ENCODE data around the gene BBS5.
"Not testable (repeated sequence)": the region's sequence is repeated elsewhere in the genome, so short reads cannot be mapped to it uniquely, and the experiment has no call there.

BBS5 gene

DNA sequence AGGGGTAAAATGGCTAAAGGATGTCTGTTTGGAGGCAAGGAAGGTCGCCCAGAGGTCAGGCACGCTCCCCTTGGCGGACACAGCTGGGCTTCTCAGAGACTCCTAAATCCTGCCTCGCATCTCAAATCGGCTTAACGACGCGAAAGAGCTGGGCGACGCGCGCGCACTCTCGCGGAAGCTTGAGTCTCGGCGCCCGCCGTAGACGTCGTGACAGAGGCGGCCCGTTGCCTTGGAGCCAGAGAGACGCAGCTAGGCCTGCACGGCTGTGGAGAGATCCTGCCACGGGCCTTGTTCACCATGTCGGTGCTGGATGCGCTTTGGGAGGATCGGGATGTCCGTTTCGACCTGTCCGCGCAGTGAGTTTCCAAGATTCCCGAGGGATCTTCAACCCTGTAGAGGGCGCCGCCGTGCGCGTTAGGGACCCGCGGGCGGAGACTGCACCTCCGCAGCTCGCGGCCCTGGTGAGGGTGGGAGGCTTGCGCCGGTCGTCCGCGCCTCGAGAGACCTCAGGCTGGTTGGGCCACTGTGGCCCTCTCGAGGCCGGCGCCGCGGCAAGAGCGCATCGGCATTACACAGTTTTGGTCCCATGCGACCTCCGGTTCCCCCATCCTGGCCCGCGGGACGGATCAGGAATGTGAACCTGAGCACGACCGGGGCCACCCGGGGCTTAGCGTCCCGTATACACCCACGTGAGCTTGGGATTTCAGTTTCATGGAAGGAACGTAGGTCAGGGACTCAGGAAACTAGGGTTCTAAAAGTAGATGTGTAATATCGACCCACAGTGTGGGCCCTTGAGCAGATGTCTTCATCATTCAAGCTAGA is at the start of gene BBS5:
TSS of gene BBS5 (plus strand) at position 238 of the 822 bp plus-strand sequence. CDS start at position 298, 60 bp downstream.
- peak; percentile 44 for DNase-seq (ENCODE audit: low read depth)

GRCh38 chr2:169431772-169432171 is 47.5 kb upstream of the BBS5 start:
- DNase-seq (ENCODE audit: low read depth), result not testable (repeated sequence)

DNA sequence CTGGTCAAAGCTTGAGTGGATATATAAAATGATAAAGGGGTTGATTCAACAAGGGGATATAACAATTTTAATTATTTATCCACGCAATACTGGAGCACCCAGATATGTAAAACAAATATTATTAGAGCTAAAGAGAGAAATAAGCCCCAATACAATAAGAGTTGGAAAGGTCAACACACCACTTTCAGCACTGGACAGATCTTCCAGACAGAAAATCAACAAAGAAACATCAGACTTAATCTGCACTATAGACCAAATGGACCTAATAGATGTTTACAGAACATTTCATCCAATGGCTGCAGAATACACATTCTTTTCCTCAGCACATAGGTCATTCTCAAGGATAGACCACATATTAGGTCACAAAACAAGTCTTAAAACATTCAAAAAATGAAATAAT is 45.1 kb upstream of the BBS5 start:
- DNase-seq (ENCODE audit: low read depth), result not testable (repeated sequence)

- DNase-seq (ENCODE audit: low read depth), result no peak
Observed at GRCh38 chr2:169438466-169439072, 40.7 kb upstream of the BBS5 start.

GRCh38 chr2:169439900-169440299 is 39.4 kb upstream of the BBS5 start:
- no peak for DNase-seq (ENCODE audit: low read depth)

GRCh38 chr2:169446452-169446851 is 32.8 kb upstream of the BBS5 start:
- no peak for DNase-seq (ENCODE audit: low read depth)

- DNase-seq (ENCODE audit: low read depth), result no peak
Observed at GRCh38 chr2:169448316-169448715, 31.0 kb upstream of the BBS5 start.

GRCh38 chr2:169448865-169449264 is 30.4 kb upstream of the BBS5 start:
- DNase-seq (ENCODE audit: low read depth), result no peak

DNA sequence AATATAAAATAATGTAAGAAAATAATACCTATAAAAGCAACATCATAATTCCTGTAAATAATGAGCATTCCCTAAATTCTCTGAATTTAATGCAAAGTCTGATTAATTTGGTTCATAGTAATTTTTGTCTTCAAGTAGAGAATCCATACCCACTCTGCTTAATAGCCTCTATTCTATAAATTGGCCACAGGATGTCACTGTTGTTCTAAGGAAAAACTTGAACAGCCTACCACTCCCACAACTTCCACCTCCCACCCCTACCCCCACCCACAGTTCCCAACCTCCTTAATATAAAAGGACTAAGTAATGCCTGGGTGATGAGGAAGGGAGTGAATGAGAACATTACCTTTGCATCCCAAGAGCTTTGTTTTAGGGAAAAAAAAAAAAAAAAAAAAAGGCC is 27.2 kb upstream of the BBS5 start:
- peak; percentile 14 for DNase-seq (ENCODE audit: low read depth)

GRCh38 chr2:169453044-169453443 is 26.2 kb upstream of the BBS5 start:
- not testable (repeated sequence) for DNase-seq (ENCODE audit: low read depth)

DNA sequence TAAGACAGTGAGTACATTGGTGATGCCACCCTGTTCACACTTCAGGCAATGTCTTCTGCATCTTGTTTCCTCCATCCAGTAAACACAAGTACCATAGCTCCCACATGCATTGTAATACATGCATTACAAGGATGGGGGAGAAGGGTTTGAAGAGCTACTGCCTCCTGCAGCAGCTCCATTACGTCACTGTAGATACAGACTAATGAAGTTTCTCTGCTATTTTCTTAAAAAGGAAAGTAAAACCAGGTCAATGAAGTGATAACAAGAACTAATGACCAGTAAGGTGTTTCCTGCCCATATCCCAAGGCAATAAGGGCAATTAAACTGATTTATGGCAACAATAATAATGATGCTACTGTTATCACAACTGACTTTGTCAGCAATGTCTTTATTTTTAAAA is 18.2 kb upstream of the BBS5 start:
- DNase-seq (ENCODE audit: low read depth), result no peak

DNA sequence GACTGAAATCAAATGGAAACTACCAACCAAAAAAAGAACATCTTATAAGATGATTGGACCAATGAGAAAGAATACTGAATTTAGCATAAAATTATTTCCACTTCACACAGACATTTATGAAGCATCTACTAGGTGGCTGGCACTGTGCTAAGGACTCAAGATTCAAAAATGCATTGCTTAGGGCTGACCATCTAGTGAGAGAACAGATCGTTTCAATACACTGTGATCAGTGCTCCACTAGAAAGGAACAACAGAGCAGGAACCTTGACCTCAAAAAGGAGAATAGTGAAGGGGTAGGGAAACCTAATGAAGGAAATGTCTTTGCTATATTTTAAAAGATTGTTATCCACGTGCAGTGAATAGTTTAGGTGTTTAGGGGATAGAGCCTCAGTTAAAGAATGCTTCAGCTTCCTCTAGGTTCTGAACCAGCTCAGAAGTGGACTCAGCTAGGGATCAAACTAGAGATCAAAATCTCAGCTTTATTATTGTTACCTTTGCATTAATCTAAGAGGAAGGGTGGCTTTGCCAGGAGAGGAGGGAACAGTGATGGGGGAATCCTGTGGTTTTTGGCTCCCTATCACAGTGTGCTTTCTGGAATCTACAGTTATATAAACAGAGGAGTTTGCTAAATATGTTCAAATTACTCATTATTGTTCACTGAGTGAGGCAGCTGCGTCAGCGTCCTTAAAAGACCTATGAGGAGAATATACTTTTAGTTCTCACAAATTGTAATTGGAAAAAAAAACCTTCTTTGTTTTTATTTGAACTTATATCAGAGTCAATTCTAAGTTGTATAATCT is 16.2 kb upstream of the BBS5 start:
- peak; percentile 68 for DNase-seq (ENCODE audit: low read depth)

DNA sequence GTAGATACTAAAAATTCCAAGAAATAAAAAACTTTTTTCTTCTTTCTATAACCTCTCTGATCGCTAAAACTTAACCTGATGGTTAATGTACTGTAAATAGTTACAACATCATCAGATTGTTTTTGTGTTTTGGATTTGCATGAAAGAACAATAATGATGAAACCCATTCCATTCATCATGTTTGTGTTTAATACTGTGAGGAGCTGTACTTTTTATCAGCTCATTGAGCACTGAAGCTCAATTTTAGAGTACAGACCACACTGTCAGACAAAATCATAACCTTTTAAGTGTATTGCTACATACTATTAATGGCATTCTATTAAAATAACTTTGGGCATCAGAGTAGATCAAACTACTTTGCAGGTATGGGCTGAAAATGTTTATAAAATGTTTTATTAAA is 14.8 kb upstream of the BBS5 start:
- DNase-seq (ENCODE audit: low read depth), result no peak

DNA sequence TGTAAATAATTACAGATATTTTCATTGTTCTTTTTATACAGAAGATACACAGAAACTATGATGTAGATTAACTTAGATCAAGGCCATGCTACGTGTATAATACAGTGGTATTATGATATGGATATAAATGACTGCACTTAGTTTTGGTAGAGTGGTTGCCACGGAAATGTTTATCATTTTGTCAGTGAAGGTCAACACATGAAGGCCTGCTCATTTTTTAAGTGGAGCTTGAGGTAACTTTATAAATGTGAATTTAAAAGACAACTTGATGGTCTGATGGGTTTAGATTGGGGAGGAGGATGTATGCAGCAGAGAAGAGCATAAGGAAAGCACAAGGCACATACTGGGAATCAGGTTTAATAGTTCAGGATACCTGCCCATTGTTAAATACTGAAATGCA is 14.4 kb upstream of the BBS5 start:
- DNase-seq (ENCODE audit: low read depth), result no peak

DNA sequence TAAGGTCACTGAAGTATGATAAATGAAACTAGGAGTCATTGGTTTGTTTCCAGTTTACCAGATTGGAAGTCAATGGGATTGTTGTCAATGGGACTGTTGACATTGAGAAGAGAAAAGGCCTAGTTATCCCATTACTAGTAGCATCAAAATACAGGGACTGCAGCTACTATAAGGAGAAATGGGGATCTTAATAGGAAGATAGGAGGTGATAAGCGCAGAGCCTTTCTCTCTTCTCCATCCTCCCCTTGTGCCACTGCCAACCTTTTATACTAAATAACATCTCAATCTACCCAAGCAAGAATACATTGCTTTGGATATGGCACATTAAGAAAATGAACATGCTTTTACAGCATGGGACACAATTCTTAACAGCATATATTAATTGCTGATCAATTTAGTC is 10.5 kb upstream of the BBS5 start:
- no peak for DNase-seq (ENCODE audit: low read depth)

DNA sequence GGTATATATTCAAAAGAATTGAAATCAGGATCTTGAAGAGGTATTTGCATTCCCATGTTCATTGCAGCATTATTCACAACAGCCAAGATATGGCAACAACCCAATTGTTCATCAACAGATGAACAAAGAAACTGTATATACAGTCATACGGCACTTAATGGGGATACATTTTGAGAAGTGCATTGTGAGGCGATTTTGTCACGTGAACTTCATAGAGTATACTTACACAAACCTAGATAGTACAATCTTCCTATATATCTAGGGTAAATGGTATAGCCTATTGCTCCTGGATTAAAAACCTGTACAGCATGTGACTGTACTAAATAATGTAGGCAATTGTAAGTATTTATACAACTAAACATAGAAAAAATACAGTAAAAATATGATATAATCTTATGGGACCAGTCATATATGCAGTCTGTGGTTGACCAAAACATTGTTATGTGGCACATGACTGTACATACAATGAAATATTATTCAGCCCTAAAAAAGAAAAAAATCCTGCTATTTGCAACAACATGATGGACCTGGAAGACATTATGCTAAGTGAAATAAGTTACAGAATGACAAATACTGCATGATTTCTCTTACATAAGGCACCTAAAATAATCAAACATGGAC is 9.2 kb upstream of the BBS5 start:
- DNase-seq (ENCODE audit: low read depth), result no peak

- no peak for DNase-seq (ENCODE audit: low read depth)
Observed at GRCh38 chr2:169472249-169472648, 7.0 kb upstream of the BBS5 start.

- DNase-seq (ENCODE audit: low read depth), result no peak
Observed at GRCh38 chr2:169476459-169476858, 2.8 kb upstream of the BBS5 start.

DNA sequence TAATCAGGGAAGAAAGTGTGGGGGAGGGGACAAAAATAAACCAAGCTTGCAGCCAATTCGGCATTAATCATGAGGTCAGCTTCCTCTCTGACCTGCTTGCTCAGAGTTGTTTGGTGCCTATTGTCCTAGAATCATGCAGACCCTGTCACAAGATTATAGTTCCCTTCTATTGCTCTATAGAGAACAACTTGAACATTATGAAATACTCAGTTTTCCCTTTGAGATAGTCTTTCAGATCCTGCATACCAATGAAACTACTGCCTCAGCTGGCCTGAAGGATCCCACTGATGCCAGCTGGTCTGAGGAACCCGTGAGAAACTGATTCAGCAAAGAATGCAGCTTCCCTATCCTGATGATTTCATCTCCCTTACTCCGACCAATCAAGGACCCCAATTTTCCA is 955 bp upstream of the BBS5 start:
- no peak for DNase-seq (ENCODE audit: low read depth)

- no peak for DNase-seq (ENCODE audit: low read depth)
Observed at GRCh38 chr2:169478745-169479256, 493 bp upstream of the BBS5 start.

DNA sequence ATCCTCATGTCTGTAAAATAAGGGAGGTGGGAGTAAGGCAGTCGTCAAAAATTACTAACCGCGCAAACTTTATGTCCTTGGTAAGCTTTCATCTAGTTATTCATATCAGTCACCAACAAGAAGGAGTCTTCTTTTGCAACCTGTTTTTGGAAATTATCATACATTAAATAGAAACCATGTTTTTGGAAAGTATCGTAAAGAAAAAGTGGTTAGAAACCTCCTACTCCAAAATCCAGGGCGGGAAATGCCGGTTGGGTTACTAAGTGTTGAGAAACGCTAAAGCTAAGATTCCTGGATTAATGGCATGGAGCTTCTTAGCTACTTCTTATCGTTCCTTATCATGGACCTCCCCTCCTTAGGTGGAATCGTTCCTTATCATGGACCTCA is 778 bp downstream of the BBS5 start:
- DNase-seq (ENCODE audit: low read depth), result no peak

DNA sequence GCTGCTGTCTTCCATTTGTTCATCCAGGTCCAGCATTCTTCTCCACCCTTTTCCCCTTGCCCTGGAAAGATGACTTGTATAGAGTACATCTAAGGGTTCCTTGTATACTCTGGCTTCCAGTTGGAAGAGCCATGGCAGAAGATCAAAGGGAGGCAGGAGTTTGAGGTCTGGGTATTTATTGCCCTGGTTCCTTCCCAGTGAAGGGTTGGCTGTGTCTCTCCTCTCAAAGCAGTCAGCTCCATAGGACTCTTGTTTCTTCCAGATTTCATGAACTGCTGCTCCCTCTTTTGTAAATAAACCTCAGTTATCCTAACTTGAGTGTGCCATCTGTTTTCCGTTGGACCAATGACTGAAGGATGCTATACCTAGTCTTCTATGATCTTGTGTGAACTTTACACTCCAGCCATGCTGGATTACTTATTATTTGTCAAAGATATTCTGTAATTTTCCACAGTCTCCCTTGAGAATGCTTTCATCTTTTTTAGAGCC is 6.4 kb downstream of the BBS5 start:
- no peak for DNase-seq (ENCODE audit: low read depth)
